Right lobe of liver (tissue), 6 donors: ENCODE measurements around the gene C8A. TPM values are rescaled to one million over a fixed set of nuclear protein-coding genes. Genes with fewer than 3 reads are reported as not detected.

ENCODE experiments used
- ATAC-seq, 4 donors: fragments of 200-7000 bp; cut with Tn5 transposase; one replicate each; pipeline ENCODE4 v1.9.1; 2020; ENCODE audit warnings: mild to moderate bottlenecking in 4 of 4, moderate library complexity in 4 of 4
- DNase-seq, 3 donors: peaks; one replicate each; pipeline ENCODE4 v3.0.0-alpha.2; 2020
- H3K27ac ChIP-seq, 3 donors: fragments of 200-600 bp; one replicate each; pipeline ENCODE4 v1.8.0; 2022
- H3K27me3 ChIP-seq, 2 donors: fragments of 200-600 bp; one replicate each; pipeline ENCODE4 v1.8.0; 2022
- H3K36me3 ChIP-seq, 4 donors: fragments of 200-600 bp; sonication (generic) in 1 of 4; one replicate each; pipeline versions ENCODE4 v1.5.1 to v1.8.0; 2017 to 2022; ENCODE audit warnings: control low read depth in 1 of 4
- H3K4me1 ChIP-seq, 4 donors: fragments of 200-600 bp; sonication (generic) in 1 of 4; one replicate each; pipeline versions ENCODE4 v1.5.1 to v1.8.0; 2017 to 2022; ENCODE audit warnings: control low read depth in 1 of 4
- H3K4me3 ChIP-seq, 3 donors: fragments of 200-600 bp; one replicate each; pipeline ENCODE4 v1.8.0; 2022
- H3K9me3 ChIP-seq, 4 donors: fragments of 200-600 bp; sonication (generic) in 1 of 4; one replicate each; pipeline versions ENCODE4 v1.5.1 to v1.8.0; 2017 to 2022; ENCODE audit warnings: control low read depth in 1 of 4
- POLR2A ChIP-seq: fragments of 450-650 bp; IDR thresholded peaks from one replicate; pipeline ENCODE4 v1.6.1; 2017; ENCODE audit warnings: antibody characterized with exemption, mild to moderate bottlenecking
- WGBS: methylation state at CpG from one replicate; pipeline ENCODE4 v1.1.6; 2018; ENCODE audit warnings: low coverage, low lambda C conversion rate; ENCODE audit not compliant: insufficient coverage; ENCODE audit errors: missing lambda C conversion rate; 5-methylcytosine and 5-hydroxymethylcytosine counted together
- intact Hi-C, 2 donors: fragments of 100-400 bp; cut with DNase I; formaldehyde crosslinking; loops; one replicate each; pipeline versions ENCODE4 v1.11.2 to v1.14.1; 2022
- total RNA-seq, 6 experiments: library from RNA; depleted of rRNA in 2 of 6; stranded (reverse); fragments of >200 nt in 2 of 6; fragmentation: NEBNext Ultra II Directional in 3 of 6; extraction: Animal tissue kit (Norgen Biotek cat#: 25700) in 3 of 6; gene quantifications; one replicate each; pipeline versions ENCODE4 v1.1.0 to v1.2.4, GENCODE V29; 2016 to 2023
- TF ChIP-seq, protein P1 (sequence below), 4 donors: fragments of 200-600 bp in 3 of 4; fragments of 450-650 bp in 1 of 4; IDR thresholded peaks; one replicate each; pipeline versions ENCODE4 v1.5.1 to v1.8.0; 2016 to 2022; ENCODE audit warnings: antibody characterized with exemption in 4 of 4, mild to moderate bottlenecking in 2 of 4
- donor health status: DM: no; HTN: yes; CAD: no.
- donor health status: DM: no; HTN: no; CAD: no.
- donor health status: DM: no; HTN: no; CAD: no.
- donor health status: DM: no; HTN: yes; CAD: no.
- donor health status: DM: no; HTN: yes; CAD: no.

Gene C8A
- total RNA-seq, 6 experiments from 2014 or later: 177 to 432 (median 299) TPM

DNA sequence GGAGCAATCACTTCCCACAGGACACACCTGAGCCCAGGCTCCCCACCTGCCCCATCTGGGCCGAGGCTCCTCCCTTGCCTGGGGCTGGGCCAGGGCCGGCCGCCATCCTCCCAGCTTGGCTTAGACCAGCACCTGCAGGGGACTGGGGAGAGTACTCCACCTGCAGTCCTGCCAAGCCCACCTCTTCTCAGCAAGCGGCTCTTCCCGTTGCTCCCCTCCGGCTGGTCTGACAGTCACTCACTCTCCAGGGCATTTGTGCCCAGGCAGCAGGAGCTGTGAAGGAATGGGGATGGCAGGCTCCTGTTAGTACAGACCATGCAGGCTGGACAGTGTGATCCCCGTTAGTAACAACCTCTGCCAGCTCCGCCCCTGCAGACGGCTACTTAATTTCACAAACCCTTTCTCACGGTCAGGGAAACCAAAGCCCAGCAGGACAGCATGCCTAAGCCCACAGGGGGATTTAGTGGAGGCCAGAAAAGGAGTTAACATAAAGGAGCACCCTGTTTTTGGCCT lies 35.2 kb upstream of the C8A start, which contains the start of gene FYB2:
Gene FYB2, minus strand, starts transcription at position 18 of the 513 bp plus-strand sequence. CDS start 114 bp downstream, outside the sequence.
- DNase-seq (peak; percentile 71 to 90 (median 87)), ATAC-seq (peak; percentile 46 to 79 (median 68))
- Histone ChIP-seq H3K4me1 (peaks cover 0 to 29% (median 11%) of the 10 kb centered on the region in 4 donors), H3K9me3 (no peaks in the 10 kb centered on the region), H3K27me3 (no peaks in the 10 kb centered on the region), H3K36me3 (no peaks in the 10 kb centered on the region), H3K27ac (peak within 1 kb of the TSS; percentile 90 to 95 (median 94)), H3K4me3 (peak within 1 kb of the TSS; percentile 28 to 56 (median 53))
- WGBS: 31% methylated on average over 4 of the region's 10 CpGs
- peak; percentile 28 for TF ChIP-seq POLR2A
- TF ChIP-seq, protein P1, sequence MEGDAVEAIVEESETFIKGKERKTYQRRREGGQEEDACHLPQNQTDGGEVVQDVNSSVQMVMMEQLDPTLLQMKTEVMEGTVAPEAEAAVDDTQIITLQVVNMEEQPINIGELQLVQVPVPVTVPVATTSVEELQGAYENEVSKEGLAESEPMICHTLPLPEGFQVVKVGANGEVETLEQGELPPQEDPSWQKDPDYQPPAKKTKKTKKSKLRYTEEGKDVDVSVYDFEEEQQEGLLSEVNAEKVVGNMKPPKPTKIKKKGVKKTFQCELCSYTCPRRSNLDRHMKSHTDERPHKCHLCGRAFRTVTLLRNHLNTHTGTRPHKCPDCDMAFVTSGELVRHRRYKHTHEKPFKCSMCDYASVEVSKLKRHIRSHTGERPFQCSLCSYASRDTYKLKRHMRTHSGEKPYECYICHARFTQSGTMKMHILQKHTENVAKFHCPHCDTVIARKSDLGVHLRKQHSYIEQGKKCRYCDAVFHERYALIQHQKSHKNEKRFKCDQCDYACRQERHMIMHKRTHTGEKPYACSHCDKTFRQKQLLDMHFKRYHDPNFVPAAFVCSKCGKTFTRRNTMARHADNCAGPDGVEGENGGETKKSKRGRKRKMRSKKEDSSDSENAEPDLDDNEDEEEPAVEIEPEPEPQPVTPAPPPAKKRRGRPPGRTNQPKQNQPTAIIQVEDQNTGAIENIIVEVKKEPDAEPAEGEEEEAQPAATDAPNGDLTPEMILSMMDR (IDR thresholded peaks at IDR 0.05): no peak
- intact Hi-C loops: no loop called here

DNA sequence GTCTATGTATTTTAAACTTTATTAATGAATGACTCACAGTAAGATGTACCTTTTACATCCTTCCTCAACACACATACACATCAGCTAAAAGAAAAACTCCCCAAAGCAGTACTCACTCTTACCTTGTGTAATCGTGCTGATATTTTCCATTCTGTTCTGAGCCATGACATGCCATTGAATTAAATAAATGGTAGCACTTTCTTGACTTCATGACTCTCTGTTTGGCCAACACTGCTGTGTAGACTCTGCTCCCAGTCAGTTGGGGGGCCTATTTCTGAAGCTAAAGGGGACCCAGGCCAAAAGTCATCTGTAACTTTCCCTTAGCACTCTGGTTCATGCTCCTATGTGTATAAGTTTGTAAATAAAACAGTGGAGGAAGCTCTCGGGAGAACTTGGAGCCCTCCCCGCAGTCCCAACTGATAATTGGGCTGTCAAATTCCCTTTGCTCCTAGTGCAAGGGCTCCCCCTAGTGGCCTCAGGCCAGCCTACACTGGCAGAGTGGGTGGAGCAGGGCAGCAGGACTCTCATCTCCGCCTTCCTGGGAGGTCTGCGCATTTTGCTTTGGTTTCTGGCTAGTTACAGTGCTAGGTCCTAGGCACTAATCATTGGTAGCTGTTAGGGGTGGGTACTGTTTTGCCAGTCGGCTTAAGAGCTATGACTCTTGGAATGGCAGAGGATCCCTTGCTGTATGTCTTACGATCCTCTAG lies 33.7 kb upstream of the C8A start:
- Histone ChIP-seq H3K27me3 (no peaks in the 10 kb centered on the region), H3K9me3 (no peaks in the 10 kb centered on the region), H3K4me1 (peaks cover 0 to 29% (median 11%) of the 10 kb centered on the region in 4 donors), H3K27ac (peak overlapping the region in 1 of 3 donors; percentile 95), H3K4me3 (no peak overlapping the region), H3K36me3 (no peaks in the 10 kb centered on the region)
- DNase-seq: peak; percentile 86 to 92 (median 88)
- peak; percentile 53 to 67 (median 62) for ATAC-seq
- intact Hi-C loops: loop anchor here in 1 of 2 donors (10.0 kb wide), 1 partner anchor 234 kb away; no protein-coding TSS in a partner anchor
- WGBS: 8% methylated on average over 6 of the region's 7 CpGs
- TF ChIP-seq, protein P1 (IDR thresholded peaks at IDR 0.05): peak; percentile 95 to 99 (median 98)
- TF ChIP-seq POLR2A: no peak

DNA sequence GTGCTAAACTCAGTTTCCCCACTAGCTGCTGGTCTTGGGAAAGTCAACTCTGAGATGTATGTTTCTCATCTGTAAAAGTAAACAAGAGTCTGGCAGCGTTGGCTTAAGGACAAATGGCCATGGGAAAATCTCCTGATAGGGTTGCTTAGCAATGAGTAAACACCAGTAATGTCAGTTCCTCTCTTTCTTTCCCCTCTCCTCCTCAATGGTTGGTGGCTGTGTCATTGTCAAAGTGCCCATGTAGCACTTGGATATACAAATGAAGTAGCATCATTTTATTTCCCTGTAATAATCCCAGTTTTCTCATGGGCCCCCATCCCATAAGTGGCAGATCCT lies 33.2 kb upstream of the C8A start:
- intact Hi-C loops: loop anchor here in 1 of 2 donors (10.0 kb wide), 1 partner anchor 233 kb away; no protein-coding TSS in a partner anchor
- TF ChIP-seq POLR2A: no peak
- TF ChIP-seq, protein P1 (IDR thresholded peaks at IDR 0.05): no peak
- Histone ChIP-seq H3K4me1 (peaks cover 0 to 23% (median 11%) of the 10 kb centered on the region in 4 donors), H3K9me3 (no peaks in the 10 kb centered on the region), H3K4me3 (no peak overlapping the region), H3K36me3 (no peaks in the 10 kb centered on the region), H3K27me3 (no peaks in the 10 kb centered on the region), H3K27ac (no peak overlapping the region)
- 0% methylated on average over 1 of the region's 1 CpG for WGBS
- no peak for DNase-seq
- no peak for ATAC-seq

DNA sequence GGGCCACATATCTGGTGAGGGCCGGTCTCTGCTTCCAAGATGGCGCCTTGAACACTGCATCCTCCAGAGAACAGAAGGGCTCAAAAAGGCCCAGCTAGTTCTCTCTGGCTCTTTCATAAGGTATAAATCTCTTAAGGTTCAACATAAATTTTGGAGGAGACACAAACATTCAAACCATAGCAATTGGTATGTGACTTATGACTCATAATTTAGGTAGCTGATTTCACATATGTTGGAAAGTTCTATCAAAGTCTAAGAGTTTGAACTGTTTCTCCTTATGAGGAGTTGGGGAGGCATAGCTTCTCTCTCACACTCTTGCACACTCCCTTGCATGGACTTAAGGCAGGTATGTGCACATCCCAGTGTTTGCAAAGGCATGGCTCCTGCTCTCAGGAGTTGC lies 30.3 kb upstream of the C8A start:
- intact Hi-C loops: loop anchor here in 1 of 2 donors (10.0 kb wide), 1 partner anchor 231 kb away; no protein-coding TSS in a partner anchor
- peaks cover 0 to 20% (median 6%) of the 10 kb centered on the region in 4 donors for H3K4me1 ChIP-seq
- no peak overlapping the region for H3K27ac ChIP-seq
- no peaks in the 10 kb centered on the region for H3K9me3 ChIP-seq
- 100% methylated on average over 2 of the region's 2 CpGs for WGBS
- no peaks in the 10 kb centered on the region for H3K27me3 ChIP-seq
- H3K4me3 ChIP-seq: no peak overlapping the region
- no peak for ATAC-seq
- no peaks in the 10 kb centered on the region for H3K36me3 ChIP-seq
- no peak for DNase-seq
- no peak for TF ChIP-seq POLR2A
- TF ChIP-seq, protein P1 (IDR thresholded peaks at IDR 0.05): no peak
